Activated CD4-positive, alpha-beta T cell treated with anti-CD3 and anti-CD28 coated beads, Interleukin-2, amount 50 U/mL, for 48 hours (primary cell): ENCODE measurements around the gene SMCO2.

ENCODE experiments used
- DNase-seq, 2 experiments: peaks; one replicate each; pipeline ENCODE4 v3.0.0-alpha.2; 2020

The SMCO2 gene

DNA sequence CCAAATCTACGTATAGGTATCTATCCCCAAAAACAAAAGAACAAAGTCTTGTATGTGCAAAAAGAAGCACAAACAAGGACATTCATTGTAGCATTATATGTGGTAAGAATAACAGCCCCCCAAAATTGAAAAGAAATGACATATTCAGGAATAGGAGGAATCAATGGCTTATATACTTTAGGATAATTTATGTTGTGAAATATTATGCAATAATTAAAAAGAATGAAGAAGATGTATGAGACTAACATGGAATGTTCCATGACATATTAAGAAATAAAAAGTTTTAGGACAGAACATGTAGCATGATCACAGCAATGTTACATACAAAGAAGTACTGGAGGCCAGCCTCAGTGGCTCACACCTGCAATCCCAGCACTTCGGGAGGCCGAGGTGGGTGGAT lies 9.1 kb downstream of the SMCO2 start:
- DNase-seq, result no peak

DNA sequence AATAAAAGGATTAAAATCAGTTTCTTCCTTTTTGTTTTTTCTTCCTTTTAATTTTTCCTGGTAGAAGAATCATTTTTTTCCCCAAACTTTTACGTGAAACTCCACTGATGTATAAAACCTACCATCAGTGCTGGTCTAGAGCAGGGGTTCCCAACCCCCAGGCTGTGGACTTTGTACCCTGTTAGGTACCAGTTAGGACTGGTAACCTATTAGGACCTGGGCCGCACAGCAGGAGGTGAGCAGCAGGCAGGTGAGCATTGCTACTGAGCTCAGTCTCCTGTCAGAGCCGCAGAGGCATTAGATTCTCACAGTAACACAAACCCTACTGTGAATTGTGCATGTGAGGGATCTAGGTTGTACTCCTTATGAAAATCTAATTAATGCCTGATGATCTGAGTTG lies 10.1 kb downstream of the SMCO2 start:
- DNase-seq, result no peak

DNA sequence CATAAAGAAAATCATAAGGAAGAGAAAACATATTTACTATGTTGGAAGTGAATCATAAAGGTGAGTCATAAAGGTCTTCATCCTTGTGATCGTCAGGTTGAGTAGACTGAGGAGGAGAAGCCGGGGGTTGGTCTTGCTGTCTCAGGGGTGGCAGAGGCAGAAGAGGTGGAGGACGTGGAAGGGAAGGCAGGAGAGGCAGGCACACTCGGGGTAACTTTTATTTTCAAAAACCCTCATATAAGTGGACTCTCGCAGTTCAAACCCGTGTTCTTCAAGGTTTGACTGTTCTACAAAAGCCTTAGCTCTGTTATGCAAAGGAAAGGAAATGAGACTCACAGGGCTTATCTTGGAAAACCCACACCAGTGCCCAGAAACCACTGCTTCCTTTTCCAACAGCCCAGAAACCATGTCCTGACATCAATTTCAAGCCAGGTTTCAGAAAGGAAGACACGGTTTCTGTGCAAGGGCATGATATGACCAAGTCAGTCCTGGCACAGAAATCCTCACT lies 14.0 kb downstream of the SMCO2 start:
- DNase-seq, result peak; percentile 34 to 44

DNA sequence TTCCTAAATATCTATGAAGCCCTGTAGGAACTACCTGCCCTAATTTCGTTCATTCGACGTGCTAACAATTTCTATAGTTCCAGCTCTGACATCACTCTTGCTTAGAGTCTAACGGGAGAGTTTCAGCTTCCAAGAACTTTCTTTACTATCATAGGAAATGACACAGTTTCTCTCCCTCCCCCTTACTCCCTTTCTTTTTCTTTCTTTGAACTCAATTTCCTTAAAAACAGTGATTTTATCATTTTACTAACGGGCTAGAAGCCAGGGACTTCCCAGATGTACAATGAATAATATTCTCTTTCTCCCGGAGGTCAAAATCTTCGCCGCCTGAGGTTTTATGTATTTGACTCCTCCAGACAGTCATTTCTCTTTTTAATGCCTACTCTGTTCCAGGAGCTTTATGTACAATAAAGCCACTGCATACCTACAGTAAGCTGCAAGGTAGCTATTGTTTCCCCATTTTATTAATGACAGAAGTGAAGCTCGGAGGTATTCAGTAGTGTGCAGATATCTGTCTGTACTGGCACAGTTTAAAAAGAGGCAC lies 15.7 kb downstream of the SMCO2 start:
- DNase-seq, result peak; percentile 7 to 24

DNA sequence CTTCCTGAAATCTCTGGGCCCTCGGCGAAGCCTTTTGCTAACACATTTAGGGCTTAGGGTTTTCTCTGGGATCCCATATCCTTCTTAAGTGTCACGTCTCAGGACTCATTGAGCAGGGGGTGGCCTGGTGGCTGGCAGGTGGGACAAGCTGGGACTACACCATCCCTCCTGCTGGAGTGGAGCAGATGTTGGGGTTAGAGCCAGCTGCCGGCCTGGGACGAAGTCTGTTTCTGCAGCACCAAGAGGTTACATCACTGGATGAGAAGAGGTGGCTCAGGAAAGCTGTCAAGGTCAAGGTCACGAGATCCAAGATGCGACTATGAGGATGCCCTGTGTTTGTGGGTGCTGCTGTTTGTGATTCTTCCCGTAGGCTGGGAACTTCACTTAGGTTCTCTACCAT lies 16.3 kb downstream of the SMCO2 start:
- DNase-seq, result no peak

DNA sequence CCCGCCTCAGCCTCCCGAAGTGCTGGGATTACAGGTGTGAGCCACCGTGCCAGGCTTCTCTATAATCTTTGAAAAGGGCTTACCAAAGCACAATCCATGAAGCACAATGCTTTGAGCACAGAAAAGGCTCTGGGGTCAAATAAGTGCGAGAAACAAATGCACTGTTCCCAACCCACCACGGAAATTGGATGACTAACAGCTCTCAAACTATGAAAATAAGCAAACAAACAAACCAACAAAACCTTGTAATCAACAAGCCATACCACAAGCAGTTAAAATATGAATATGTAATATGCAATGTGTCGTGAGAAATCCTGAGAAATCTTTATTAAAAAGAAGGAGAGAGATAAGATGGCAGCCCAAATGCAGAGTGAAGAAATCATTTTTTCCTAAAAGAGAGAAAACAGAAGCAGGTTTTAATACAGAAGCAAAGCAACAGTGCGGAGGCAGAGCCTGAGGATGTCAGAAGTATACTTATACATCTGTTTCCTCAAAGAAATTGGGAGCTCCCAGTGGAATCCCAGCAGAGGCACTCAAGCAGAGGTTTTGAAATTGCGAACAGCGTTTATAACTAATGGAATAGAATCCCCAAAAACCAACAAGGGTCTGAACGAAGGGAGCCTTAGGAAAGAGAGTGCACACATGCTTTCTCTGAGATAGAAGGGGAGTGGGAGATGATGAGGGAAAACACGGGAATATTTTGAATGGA lies 17.1 kb downstream of the SMCO2 start:
- DNase-seq, result no peak

DNA sequence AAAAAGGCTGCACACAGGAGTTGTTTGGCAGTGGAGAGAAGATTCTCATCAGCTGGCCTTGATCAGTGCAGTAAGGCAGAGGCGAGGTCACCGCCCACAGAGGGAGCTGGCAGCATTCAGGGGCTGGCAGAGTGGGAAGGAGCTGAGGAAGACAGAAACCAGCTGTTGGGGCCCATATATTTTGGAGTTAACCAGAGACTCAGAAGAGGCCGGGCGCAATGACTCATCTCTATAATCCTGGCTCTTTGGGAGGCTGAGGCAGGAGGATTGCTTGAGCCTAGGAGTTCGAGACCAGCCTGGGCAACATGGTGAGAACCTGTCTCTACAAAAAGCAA lies 17.7 kb downstream of the SMCO2 start:
- DNase-seq, result peak; percentile 28 to 53

DNA sequence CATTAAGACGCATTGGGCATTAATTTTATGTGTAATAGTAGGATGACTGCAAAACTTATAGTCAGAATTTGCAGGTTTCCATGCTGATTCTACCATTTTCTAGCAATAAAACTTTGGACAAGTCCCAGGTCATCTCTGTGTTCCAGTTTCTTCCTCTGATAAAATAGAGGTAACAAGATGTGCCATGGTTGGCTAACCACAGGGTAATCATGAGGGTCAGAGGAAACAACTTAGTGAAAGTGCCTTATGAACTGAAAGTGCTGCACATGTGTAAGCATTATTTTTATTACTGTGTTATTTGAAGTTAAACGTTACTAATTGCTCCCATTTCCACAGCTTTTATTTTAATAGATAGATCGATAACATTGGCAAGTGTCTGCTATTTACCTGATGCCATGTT lies 21.1 kb downstream of the SMCO2 start:
- no peak for DNase-seq

DNA sequence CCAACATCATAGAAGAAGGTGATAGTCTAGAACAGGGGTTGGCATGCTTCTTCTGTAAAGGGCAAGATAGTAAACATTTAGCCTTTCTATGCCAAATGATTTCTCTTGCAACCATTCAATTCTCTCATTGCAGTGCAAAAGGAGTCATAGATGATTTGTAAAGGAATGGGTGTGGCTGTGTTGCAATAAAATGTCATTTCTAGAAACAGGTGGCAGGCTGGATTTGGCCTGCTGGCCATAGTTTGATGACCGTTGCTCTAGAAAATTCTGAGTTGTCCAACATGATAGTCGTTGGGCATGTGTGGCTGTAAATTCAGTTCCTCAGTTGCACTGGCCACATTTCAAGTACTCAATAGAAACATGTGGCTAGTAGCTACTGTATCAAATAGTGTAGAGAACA lies 21.7 kb downstream of the SMCO2 start:
- no peak for DNase-seq

DNA sequence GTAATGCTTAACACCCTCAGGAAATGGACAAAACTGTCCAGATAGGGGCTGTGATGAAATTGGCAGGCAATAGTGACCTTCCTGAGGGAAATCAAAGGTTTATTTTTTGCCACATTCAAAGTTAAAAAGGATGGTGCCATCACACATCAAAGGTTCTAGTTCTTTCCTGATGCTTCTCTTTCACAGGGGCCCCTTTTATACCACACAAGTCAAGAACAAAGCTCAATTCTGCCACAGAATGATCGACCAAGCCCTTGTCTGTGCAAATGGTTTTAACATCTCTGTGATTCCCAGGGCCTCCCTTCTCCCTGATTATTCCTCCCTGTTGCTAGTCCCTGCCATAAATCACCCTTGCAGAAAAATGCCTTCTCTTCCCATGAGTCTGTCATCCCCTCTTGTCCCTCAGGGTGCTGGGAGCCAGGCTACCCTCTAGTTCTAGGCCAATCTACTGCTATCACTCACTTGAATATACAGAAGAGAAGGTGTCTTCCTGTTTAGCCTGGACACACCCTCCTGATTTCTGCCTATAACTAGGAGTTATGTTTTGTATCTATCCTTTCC lies 22.7 kb downstream of the SMCO2 start:
- no peak for DNase-seq

DNA sequence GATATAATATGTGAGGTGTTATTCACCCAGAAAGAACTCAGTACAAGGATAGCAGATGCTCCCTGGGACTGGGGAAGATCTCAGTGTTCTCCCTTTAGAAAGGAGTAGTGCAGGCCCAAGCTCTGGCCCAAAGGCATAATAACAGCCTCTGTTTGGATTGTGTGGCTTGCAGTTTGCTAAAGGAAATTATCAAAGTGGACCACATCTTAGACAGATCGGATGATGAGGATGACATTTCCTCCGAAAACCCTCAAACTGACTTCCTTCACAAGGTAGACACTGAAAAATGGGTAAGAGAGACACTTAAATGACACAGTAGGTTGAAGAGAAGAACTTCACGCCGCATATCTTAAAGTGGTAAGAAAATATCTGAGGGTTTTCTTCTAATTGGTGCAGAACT lies 26.1 kb downstream of the SMCO2 start:
- no peak for DNase-seq

DNA sequence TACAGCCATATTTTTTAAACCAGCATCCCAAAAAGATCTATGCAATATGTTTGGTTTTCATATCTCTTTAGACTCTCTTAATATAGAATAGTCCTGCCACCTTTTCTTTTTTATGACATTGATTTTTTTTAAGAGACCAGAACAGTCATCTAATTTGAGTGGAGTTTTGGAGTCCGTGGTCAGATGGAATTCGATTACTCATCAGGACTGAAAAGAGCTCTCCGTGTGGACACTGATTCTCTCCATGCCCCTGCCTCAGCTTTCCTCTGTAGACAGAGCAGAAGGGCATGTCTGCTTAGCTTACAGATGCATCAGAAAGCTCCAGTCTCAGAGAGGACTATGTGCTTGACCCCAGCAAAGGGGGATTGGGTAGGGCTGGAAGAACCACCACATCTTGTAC lies 27.8 kb downstream of the SMCO2 start:
- DNase-seq, result no peak

DNA sequence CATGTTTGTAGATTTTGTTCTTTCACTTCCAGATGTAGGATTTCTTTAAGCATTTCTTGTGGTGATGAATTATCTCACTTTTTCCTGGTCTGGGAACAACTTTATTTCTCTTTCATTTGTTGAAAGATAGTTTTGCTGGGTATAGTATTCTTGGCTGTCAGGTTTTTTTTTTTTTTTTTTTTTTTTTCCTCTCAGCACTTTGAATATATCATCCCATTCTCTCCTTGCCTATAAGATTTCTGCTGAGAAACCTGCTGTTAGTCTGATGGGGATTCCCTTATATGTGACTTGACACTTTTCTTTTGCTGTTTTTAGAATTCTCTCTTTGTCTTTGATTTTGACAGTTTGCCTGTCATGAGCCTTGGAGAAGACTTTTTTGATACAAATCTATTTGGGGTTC lies 30.5 kb downstream of the SMCO2 start:
- no peak for DNase-seq

DNA sequence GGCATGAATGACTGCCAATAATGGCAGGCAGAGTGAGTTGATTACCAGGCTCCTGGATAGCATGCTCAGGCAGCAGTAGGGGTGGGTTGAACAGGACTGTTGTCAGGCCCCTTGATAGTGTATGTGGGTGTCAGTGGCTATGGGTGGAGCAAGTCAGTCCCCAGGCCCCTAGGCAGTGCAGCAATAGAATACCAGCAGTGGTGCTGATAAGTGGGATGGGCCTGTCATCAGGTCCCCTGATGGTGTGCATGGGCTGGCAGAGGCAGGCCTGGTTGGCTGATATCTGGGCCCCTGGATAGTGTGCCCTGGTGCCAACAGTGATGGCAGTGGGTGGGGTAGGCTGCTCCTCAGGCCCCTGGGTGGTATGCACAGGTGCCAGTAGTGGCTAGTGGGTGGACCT lies 32.4 kb downstream of the SMCO2 start:
- DNase-seq, result no peak

DNA sequence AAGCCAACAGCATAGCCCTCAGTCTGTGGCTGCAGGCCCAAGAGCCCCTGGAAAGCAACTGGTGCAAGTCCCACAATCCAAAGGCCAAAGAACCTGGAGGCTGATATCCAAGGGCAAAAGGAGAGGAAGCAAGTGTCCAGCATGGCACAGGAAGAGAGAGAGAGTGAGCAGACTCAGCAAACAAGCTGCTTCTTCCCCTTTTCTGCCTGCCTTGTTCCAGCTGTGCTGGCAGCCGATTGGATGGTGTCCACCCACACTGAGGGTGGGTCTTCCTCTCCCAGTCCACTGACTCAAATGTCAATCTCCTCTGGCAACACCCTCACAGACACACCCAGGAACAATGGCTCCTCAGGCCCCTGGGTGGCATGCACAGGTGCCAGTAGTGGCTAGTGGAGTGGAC lies 33.5 kb downstream of the SMCO2 start:
- no peak for DNase-seq

DNA sequence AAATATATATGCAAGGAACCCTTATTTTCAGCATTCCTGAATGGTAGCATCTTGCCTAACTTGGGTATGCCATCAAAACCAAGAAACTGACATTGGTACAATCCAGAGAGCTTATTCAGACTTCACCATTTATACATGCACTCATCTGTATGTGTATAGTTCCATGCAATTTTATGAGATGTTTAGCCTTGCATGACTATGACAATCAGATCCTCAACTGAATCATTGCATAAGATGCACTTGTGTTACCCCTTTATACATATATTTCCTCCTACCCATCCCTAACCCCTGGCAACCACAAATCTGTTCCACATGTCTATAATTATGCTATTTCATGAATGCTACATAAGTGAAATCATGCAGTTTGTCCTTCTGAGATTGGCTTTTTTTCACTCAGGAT lies 40.4 kb downstream of the SMCO2 start:
- no peak for DNase-seq

DNA sequence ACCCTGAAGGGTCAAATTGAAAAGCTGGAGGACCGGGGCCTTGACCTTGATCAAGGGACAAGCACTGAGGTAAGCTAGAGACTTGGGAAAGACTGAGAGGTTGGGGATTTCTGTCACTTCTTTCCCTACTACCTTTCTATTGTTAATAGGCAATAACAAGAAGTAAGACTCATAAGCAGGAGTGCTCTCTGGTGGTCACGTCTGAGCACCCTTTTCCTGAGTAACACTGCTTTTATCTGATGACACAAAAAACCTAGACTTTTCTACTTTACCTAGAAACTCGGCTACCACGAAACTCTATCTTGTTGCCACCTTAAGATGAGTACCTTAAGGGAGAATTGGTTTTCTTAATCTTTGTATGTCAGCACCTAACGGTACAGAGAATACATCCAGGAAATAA lies 41.9 kb downstream of the SMCO2 start:
- no peak for DNase-seq

DNA sequence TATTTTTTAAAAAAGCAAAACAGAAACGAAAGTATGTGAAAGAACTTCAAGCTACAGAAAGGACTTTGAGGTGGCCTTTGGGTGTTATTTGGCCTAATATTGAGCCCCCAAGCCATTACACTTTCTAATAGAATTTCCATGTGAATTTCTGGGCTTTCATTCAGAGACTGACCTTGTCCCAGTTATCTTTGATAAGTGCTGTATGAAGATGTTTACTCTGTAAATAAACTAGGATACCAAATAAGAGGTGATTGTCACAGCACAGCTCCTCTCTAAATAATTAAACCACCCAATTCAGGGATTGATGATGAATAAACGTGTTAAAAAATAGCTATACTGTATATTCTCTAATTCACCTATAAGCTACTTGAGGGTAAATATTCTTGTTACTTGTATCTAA lies 44.7 kb downstream of the SMCO2 start:
- DNase-seq, result no peak

DNA sequence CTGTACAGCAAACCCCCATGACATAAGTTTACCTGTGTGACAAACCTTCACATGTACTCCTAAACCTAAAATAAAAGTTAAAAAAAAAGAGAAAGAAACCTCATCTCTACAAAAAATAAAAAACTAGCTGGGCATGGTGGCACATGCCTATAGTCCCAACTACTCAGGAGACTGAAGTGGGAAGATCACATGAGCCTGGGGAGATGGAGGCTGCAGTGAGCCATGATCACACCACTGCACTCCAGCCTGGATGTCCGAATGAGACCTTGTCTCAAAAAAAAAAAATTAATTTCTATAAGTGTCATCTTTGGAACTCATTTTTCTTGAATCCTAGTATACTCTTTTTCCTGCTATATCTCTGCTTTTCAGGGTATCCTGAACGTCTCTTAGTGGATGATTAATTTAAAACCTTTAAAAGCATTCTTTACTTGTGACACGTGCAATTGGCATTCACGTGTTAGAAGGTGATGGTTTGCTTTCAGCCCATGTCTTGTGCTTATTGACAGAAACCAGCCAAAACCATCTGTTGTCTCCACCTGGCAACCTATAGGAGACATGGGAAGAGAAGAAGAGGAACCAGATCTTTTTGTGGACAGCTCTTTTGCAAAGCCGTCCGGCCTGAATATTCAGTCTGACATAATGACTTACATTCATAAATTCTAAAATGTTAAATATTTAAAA lies 46.9 kb downstream of the SMCO2 start:
- DNase-seq, result no peak

DNA sequence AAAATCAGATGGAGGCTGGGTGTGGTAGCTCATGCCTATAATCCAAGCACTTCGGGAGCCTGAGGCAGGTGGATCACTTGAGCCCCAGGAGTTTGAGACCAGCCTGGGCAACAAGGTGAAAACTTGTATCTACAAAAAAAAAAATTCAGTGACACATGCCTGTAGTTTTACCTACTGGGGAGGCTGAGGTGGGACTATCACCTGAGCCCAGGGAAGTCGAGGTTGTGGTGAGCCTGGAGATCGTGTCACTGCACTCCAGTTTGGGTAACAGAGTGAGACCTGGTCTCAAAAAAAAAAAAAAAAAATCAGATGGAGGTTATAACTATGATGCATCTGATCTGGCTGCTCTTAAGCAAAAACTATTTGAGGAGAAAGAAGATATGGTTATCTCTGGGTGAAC lies 50.9 kb downstream of the SMCO2 start:
- no peak for DNase-seq

DNA sequence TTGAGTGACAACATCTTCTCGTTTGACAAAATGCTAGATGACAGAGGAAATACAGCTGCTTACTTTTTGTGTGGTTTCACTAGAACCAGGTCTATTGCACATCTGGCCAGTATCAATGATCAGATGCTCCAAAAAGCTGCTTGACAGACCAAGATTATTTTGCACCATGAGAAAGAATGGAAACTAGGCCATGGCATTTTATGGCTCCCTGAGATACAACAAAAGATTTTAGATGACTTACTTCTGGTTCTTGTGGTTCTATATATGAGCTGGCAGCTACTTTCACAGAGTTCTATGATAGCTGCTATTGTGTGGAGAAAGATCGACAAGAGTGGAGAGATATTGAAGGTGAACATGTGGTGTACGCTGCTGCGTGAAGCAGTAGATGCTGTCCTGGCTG lies 51.6 kb downstream of the SMCO2 start:
- DNase-seq, result no peak

DNA sequence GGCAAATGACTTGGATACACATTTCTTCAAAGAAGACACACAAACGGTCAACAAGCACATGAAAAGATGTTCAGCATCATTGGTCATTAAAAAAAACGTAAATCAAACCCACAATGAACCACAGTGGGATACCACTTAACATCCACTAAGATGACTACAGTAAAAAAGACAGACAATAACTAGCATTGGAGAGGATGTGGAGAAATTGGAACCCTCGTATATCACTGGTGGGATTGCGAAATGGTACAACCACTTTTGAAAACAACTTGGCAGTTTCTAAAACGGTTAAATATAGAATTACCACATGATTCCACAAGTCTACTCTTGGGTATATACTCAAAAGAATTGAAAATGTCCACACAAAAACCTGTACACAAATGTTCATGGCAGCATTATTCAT lies 52.2 kb downstream of the SMCO2 start:
- no peak for DNase-seq

DNA sequence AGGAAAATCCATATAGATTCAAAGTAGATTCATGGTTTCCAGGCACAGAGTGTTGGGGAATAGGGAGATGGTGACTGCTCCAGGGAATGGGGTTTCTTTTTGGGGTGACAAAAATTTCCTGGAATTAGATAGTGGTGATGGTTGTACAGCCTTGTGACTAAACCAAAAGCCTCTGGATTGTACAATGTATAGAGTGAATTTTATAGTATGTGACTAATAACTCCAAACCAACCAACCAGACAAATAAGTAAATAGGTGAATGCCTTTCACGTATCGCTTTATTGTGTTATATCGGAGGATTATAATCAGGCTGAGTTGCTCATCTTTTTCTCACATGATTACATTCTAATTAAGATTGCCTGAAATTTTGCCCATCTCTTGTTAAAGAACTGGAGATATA lies 52.8 kb downstream of the SMCO2 start:
- DNase-seq, result no peak

DNA sequence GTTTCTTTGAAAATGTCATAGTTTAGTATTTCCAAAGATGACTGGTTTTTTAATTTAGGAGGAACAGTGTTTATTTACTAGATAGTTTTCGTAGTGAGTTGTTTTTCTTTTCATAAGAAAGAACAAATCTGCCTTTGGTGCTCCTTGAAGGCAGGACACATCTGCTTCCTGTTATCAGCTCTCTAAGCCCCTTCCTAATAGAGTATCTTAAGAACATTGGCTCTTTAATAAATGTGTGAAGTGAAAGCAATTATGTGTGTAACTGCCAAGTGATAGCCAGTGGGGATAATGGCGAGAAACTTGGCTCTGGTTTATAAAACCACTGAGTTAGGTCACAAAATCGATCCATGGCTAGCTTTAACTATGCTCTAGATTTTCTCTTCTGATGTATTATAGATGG lies 54.0 kb downstream of the SMCO2 start:
- DNase-seq, result no peak
